ENCODE measurements around the gene FBXO24.
"Not testable (repeated sequence)": the region's sequence is repeated elsewhere in the genome, so short reads cannot be mapped to it uniquely, and the experiment has no call there.

FBXO24 gene

GRCh38 chr7:100586266-100587025 is at the start of gene FBXO24:
FBXO24 (plus strand) TSS chr7:100586328; CDS start chr7:100586626, 298 bp downstream.
- DNase-seq (ENCODE audit: low read depth in 2 of 2): peak; percentile 100

GRCh38 chr7:100536695-100537094 is 49.4 kb upstream of the FBXO24 start:
- DNase-seq (ENCODE audit: low read depth in 2 of 2): not testable (repeated sequence)

- DNase-seq (ENCODE audit: low read depth in 2 of 2): no peak
Measured at GRCh38 chr7:100538348-100538653, 47.8 kb upstream of the FBXO24 start.

- peak; percentile 99 for DNase-seq (ENCODE audit: low read depth in 2 of 2)
Measured at GRCh38 chr7:100538654-100539435, 47.3 kb upstream of the FBXO24 start, which contains the start of gene AGFG2. AGFG2 (plus strand) TSS chr7:100539203; CDS start chr7:100539347, 144 bp downstream.

GRCh38 chr7:100539436-100540006 is 46.6 kb upstream of the FBXO24 start:
- no peak for DNase-seq (ENCODE audit: low read depth in 2 of 2)

GRCh38 chr7:100540073-100540723 is 45.9 kb upstream of the FBXO24 start:
- no peak for DNase-seq (ENCODE audit: low read depth in 2 of 2)

GRCh38 chr7:100541309-100541708 is 44.8 kb upstream of the FBXO24 start:
- not testable (repeated sequence) for DNase-seq (ENCODE audit: low read depth in 2 of 2)

GRCh38 chr7:100543586-100543985 is 42.5 kb upstream of the FBXO24 start:
- no peak for DNase-seq (ENCODE audit: low read depth in 2 of 2)

- no peak for DNase-seq (ENCODE audit: low read depth in 2 of 2)
Measured at GRCh38 chr7:100544386-100544785, 41.7 kb upstream of the FBXO24 start.

- no peak for DNase-seq (ENCODE audit: low read depth in 2 of 2)
Measured at GRCh38 chr7:100544967-100545359, 41.2 kb upstream of the FBXO24 start.

- DNase-seq (ENCODE audit: low read depth in 2 of 2): peak; percentile 70 to 75
Measured at GRCh38 chr7:100545360-100546128, 40.6 kb upstream of the FBXO24 start.

GRCh38 chr7:100546129-100546925 is 39.8 kb upstream of the FBXO24 start:
- no peak for DNase-seq (ENCODE audit: low read depth in 2 of 2)

- no peak for DNase-seq (ENCODE audit: low read depth in 2 of 2)
Measured at GRCh38 chr7:100546926-100547800, 39.0 kb upstream of the FBXO24 start.

- no peak for DNase-seq (ENCODE audit: low read depth in 2 of 2)
Measured at GRCh38 chr7:100547872-100548271, 38.3 kb upstream of the FBXO24 start.

GRCh38 chr7:100548446-100548845 is 37.7 kb upstream of the FBXO24 start:
- DNase-seq (ENCODE audit: low read depth in 2 of 2): peak in 1 of 2 experiments; percentile 22

GRCh38 chr7:100552532-100552931 is 33.6 kb upstream of the FBXO24 start:
- no peak for DNase-seq (ENCODE audit: low read depth in 2 of 2)

GRCh38 chr7:100553032-100553431 is 33.1 kb upstream of the FBXO24 start:
- no peak for DNase-seq (ENCODE audit: low read depth in 2 of 2)

GRCh38 chr7:100555701-100556100 is 30.4 kb upstream of the FBXO24 start:
- no peak for DNase-seq (ENCODE audit: low read depth in 2 of 2)

- no peak for DNase-seq (ENCODE audit: low read depth in 2 of 2)
Measured at GRCh38 chr7:100556541-100556940, 29.6 kb upstream of the FBXO24 start.

- no peak for DNase-seq (ENCODE audit: low read depth in 2 of 2)
Measured at GRCh38 chr7:100559127-100559526, 27.0 kb upstream of the FBXO24 start.

All from fibroblast of skin of left quadriceps (primary cell).